Non-pigmented ciliary epithelial cell (primary cell): ENCODE results near the gene ULBP1.
"Not testable (repeated sequence)": the region's sequence is repeated elsewhere in the genome, so short reads cannot be mapped to it uniquely, and the experiment has no call there.

Experiments
- DNase-seq: peaks from one replicate; pipeline ENCODE4 v3.0.0-alpha.2; 2010; ENCODE audit warnings: low read depth

Gene ULBP1

DNA sequence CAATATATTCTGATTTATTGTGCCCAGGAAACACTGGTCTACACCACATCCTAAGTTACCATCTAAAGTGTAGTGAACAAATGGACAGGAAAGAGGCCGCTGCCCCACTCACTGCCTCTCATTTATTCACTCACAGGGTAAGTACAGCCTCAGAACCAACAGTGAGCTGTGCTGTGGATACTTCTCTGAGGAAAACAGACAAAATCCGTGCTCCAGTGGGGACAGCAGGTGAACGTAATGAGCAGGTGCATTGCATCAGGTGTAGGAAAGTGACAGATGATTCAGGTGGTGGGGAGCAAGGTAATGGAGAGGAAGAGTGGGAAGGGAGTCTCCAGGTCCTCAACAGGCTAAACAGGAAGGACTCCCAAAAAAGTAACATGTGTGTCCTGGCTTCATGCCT lies 30.3 kb upstream of the ULBP1 start:
- DNase-seq = no peak

DNA sequence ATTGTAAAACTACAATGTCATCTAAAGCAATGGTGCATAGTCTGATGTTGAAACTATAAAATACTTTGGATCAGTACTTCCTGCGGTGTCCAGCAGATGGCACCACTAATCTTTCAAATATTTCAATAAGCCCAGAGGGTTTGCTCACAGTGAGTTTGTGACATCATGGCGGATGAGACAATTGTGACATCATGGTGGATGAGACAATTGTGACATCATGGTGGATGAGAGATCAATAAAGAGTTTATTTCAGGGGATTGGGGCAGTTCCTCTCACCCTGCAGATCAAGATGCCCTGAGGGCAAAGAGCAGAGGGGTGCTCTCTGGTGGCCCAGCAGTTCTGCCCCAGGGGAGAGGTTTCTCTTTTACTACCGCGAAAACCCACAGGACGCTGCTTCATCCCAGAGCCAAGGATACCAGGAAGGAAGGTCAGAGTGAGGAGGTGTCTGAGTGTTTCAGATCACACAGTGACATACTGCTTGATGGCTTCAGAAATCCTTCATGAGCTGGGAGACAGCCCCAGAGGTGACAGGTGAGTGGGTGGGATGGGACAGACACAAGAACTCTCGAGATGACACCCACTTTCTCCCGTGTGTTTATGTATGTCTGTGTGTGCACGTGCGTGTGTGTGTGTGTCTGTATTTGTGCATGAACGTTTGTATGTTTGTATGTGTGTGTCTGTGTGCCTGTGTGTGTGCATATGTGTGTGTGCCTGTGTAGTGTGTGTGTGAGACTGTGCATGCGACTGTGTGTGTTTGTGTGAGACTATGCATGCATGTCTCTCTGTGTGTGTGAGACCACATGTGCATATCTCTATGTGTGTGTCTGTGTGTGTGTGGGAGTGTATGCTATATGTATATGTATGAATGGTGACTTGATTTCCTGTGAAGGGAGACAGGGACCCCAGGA lies 29.2 kb upstream of the ULBP1 start:
- DNase-seq = peak; percentile 30

DNA sequence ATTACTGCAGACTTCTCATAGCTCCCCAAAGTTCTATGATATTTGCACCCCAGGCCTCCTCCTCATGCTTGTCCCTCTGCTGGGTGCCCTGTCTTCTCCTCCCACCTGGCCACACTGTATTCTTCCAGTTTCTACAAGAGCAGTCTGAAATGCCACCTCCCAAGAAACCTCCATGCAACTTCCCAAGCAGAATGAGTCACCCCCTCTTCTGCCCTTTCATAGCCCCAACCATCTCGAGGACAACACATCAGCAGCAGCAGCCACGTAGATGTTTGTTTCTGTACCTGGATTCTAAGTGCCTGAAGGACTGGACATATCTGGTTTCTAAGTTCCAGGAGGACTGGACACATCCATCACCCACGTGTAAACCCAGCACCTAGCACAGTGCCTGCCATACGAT lies 28.5 kb upstream of the ULBP1 start:
- no peak for DNase-seq

DNA sequence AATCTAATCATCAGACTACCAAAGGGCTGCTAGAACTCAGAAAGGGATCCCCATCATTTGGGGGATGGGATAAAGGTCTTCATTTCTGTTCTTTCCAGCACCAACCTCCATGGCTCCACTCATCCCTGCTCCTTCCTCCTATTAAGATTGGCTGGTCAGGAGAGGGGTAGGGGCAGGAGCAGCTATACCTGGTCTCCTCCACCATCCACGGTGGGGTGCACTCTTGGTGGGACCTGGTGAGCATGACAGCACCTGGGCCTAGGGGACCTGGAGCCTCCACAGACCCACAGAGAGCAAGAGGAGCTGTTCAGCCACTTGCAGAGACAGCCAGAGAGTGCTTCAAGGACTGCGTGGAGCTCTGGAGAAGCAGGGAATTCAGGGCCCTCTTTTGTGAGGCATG lies 28.1 kb upstream of the ULBP1 start:
- no peak for DNase-seq

DNA sequence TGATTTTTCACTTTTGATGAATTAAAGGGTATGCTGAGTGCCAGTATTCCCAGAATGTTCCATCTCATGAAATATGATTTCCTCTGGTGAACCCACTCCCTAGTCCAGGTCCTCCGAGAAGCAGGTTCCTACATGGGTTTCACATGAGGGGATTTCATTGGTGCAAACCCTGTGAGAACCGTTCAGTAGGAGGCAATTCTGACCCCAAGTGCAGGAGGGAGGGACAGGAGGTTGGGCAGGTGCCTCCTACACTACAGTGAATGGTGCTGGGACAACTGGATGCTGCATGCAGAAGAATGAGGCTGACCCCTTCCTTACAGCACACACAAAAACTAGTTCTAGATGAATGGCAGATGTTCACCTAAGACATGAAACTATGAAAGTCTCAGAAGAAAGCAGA lies 27.0 kb upstream of the ULBP1 start:
- no peak for DNase-seq

GRCh38 chr6:149938013-149938570 lies 25.7 kb upstream of the ULBP1 start:
- DNase-seq = not testable (repeated sequence)

DNA sequence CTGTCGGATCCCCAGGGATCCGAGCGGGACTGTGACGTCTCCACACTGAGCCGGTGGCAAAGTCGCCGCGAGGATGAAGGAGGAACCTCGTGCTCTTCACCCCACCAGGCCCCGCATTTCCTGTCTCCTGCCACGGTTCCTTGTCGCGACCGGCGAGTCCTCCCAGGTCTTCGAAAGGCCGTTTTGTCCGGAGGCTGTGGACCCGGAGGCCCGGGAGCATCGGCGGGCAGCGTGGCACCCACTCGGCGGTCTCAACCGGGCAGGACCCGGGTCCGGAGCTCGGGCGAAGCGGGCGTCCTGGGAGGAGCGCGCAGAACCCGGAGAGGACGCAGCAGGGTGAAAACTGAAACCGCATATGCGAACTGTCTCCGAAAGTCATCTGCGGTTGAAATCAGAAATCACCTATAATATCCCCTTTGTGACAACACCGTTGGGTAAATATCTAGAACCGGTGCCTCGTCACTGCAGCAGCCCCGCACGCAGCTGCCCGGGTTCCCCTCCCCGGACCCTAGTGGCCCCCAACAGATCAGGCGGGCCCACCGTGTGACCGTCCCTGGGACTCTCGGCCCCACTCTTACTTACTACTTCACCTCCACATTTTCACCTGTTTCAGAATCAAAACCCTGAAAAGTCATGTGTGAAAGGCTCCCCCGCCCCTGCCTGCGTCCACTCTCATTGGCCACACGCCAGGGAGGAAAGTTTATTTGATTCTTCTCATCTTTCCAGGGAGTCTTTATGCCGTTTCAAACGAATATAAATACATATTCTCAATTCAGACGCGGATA lies 25.0 kb upstream of the ULBP1 start:
- no peak for DNase-seq

- no peak for DNase-seq
These were observed 24.4 kb upstream of the ULBP1 start for GRCh38 chr6:149939356-149939648.

- no peak for DNase-seq
These were observed 23.7 kb upstream of the ULBP1 start for GRCh38 chr6:149939909-149940671.

GRCh38 chr6:149940672-149940982 lies 23.1 kb upstream of the ULBP1 start:
- no peak for DNase-seq

- peak; percentile 89 for DNase-seq
These were observed 21.9 kb upstream of the ULBP1 start, which contains the start of gene ULBP2 for GRCh38 chr6:149941583-149942460. Gene ULBP2, plus strand, starts transcription at chr6:149942014. Its CDS starts 59 bp downstream, at chr6:149942073.

DNA sequence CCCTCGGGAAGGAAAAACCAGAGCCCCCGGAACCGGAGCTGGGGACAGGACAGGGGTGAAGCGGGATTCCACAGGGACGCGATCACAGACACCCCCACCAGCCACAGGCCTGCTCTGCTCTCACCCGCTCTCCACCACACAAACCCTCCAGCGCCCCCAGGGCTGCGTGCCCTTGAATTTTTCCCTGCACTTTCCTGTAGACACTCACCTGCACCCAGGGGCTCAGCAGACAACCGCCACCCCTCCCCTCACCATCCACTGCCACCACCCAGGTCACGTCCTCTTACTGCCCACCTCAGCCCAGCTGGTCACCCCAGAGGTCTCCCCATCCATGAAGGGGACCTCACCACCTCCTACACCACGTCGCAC lies 21.3 kb upstream of the ULBP1 start:
- DNase-seq = no peak

DNA sequence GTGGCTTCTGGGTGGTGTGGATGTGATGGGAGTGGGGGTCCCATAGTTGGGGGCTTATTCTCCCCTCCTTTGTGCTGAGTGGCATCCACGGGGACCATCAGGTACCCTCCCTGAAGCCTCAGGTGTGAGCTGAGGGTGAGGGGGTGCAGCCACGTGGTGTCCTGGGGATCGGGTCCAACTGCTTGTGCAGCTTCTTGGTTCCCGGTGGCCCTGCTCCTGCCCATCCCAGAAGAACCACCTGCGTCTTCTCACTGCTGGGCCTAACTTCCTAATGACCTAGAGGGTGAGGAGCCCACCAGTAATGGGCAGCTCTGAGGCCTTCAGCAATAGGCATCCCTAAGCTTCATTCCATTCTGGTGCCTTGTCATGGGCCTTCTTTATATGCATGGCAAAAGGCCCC lies 20.4 kb upstream of the ULBP1 start:
- DNase-seq = not testable (repeated sequence)

DNA sequence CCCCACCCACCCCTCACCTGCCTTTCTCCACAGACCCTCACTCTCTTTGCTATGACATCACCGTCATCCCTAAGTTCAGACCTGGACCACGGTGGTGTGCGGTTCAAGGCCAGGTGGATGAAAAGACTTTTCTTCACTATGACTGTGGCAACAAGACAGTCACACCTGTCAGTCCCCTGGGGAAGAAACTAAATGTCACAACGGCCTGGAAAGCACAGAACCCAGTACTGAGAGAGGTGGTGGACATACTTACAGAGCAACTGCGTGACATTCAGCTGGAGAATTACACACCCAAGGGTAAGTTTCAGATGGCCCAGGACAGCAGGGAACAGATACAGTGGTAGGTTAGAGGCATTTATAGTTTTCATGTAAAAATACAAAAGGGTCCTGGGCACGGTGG lies 18.5 kb upstream of the ULBP1 start:
- DNase-seq = not testable (repeated sequence)

DNA sequence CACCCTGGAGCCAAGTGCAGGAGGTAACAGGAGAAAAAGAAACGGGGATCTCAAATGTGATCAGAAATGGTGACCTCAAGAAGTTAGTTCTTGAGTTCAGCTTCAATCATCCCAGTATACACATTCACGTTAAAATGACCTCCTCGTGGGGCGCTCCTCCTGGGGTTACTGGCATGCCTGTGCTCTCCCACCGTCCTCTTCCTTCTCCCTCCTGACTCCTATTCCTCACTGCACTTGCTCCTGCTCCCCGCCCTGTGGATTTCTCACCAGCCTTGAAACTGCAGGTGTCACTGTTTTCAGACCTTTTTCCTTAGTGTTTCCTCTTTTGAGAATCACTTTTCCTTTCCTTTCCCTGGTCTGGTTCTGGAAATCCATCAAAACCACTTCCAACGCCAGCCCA lies 17.1 kb upstream of the ULBP1 start:
- not testable (repeated sequence) for DNase-seq

DNA sequence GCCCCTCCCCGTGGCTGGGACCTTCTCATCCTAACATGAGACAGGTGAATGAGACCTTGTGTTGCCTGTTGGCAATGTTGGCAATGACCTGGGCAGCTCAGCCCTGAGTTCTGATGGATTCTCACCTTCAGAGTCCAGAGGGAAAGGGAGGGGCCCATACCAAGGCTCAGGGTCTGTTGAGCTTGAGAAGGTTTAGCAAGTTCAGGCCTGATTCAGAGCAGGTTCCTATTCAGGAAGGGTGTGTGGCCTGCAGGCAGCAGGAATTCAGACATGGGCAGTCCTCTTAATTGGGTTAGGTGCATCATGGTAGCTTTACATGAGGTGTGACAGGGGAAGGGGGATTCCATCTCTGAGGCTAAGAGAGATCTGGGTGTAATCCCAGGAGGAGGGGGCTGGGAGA lies 16.2 kb upstream of the ULBP1 start:
- DNase-seq = not testable (repeated sequence)

DNA sequence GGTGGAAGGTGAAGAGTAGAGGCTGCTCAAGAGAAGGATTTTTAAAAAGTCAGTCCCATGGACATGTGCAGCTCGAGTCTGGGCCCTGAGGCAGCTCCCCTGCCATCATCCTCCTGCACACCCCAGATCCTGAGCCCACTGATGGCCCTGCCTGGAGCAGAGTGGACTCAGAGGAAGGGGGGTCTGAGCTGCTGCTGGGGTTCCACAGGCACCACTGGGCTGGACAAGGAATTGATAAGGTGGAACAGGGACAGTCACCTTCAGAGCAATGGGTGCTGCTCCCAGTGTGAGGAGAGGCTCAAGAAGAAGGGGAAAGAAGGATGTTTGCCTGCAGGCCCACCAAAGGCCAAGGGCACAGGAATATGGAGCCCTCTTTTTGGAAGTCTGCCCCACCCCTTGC lies 15.7 kb upstream of the ULBP1 start:
- DNase-seq = no peak

DNA sequence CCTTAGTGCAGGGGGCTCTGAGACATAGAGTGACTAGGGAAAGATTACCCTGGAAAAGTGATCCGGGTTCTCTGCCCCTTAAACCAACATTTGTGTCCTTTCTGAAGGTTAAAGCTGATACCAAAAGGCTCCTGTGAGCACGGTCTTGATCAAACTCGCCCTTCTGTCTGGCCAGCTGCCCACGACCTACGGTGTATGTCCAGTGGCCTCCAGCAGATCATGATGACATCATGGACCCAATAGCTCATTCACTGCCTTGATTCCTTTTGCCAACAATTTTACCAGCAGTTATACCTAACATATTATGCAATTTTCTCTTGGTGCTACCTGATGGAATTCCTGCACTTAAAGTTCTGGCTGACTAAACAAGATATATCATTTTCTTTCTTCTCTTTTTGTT lies 15.1 kb upstream of the ULBP1 start:
- no peak for DNase-seq

DNA sequence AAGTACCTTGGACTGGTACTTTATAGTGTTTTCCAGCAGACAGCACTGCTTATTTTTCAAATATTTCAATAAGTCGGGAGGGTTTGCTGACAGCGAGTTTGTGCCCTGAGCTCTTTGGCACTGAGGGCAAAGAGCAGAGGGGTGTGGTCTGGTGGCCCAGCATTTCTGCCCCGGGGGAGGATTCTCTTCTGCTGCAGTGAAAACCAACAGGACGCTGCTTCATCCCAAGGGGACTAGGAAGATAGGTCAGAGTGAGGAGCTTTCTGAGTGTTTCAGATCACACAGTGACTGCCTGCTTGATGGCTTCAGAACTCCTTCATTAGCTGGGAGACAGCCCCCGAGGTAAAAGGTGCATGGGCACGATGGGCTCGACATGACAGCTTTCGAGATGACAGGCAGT lies 13.3 kb upstream of the ULBP1 start:
- no peak for DNase-seq

DNA sequence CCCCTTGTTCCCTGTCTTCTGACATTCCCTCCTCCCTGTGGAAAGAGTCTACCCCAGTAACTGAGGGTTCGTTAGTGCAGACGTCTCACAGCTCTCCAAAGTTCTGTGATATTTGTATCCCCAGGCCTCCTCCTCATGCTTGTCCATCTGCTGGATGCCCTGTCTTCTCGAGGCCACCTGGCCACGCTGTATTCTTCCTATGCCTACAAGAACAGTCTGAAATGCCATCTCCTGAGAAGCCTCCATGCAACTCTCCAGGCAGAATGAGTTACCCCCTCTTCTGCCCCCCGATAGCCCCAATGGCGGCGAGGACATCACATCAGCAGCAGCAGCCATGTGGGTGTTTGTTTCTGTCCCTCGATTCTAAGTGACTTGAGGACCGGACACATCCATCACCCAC lies 12.6 kb upstream of the ULBP1 start:
- no peak for DNase-seq

DNA sequence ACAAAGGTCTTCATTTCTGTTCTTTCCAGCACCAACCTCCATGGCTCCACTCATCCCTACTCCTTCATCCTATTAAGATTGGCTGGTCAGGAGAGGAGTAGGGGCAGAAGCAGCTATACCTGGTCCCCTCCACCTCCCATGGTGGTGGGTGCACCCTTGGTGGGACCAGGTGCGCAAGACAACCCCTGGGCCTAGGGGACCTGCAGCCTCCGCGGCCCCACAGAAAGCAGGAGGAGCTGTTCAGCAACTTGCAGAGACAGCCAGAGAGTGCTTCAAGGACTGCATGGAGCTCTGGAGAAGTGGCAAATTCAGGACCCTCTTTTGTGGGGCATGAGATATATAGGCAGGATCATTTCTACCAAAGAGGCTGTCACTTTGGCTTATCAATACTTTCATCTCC lies 12.1 kb upstream of the ULBP1 start:
- DNase-seq = no peak

DNA sequence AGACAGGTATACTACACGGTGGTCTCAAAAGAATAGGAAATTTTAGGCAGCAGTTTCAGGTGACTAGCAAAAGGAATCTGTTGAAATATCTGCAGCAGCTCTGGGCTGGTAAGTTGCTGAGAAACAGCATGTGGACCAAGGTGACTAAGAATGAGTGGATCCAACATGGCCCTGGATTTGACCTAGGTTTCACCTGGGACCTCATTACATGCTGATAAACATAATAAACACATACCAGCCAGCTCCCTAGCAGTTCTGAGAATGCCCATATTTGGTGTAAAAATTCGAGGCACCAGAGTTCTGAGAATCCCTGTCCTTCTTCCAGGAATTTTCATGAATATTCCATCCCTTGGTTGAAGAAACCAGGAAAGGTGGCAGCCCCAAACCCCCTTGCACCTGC lies 10.4 kb upstream of the ULBP1 start:
- DNase-seq = not testable (repeated sequence)
